ENCODE measurements around the gene ETV5. TPM values are rescaled to one million over a fixed set of nuclear protein-coding genes. Genes with fewer than 3 reads are reported as not detected.

The ETV5 gene
- 10 to 100 TPM; 15.7 to 95.8 (median 41.4) TPM for total RNA-seq

DNA sequence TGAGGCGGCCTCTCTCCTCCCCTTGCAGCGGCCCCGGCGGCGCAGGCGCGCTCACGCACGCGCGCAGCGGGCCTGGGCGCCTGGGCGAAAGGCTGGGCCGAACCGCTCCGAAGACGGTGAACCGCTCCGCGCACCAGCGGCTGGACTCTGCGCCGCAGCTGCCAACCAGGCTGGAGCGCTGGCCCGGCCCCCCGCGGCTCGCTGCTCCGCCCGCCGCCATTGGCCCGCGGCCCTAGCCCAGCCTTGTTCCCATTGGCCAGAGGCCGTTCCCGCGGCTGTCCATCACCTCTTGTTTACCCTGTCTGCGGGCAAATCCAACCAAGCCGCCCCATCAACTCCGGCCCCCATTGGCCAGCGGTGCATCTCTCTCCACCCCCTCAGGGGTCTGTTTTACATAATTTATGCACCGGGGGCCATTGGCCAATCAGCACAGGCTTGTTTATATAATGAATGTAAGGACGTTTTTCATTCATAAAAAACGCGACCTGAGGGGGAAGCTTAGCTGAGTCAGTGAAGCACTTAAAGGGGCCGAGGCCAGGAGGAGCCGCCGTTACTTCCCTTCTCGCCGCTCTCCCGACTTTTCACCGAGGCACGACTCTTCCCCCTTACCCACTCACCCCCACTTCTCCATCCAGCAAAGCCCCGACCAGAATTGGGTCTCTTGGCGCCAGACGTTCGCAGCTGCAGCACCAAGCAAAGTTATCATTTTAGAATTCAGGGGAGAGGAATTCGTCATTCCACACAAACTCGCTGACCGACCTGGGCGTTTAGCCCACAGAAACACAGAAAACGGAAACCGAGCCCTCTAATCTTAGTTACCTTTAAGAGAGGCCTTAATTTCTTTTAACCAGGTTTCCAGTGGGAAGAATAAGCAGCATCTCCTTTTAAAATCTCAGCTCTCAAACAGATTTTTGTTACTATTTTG is at the start of gene ETV5:
ETV5 (minus strand) TSS at position 149 of the 925 bp plus-strand sequence. CDS start 3,221 bp downstream, outside the sequence.
- H3K4me1 ChIP-seq: peaks cover 23 to 50% (median 36%) of the 10 kb centered on the region in 4 donors
- H3K9me3 ChIP-seq: no peaks in the 10 kb centered on the region
- DNase-seq: peak; percentile 98 to 99
- H3K4me3 ChIP-seq: peak within 1 kb of the TSS; percentile 42 to 88 (median 76)
- no peaks in the 10 kb centered on the region for H3K27me3 ChIP-seq
- H3K36me3 ChIP-seq: no peaks in the 10 kb centered on the region
- peak; percentile 97 to 99 for ATAC-seq (ENCODE audit: low FRiP score in 2 of 2)
- H3K27ac ChIP-seq: peak within 1 kb of the TSS; percentile 83 to 90 (median 85)
- TF ChIP-seq, protein P1, sequence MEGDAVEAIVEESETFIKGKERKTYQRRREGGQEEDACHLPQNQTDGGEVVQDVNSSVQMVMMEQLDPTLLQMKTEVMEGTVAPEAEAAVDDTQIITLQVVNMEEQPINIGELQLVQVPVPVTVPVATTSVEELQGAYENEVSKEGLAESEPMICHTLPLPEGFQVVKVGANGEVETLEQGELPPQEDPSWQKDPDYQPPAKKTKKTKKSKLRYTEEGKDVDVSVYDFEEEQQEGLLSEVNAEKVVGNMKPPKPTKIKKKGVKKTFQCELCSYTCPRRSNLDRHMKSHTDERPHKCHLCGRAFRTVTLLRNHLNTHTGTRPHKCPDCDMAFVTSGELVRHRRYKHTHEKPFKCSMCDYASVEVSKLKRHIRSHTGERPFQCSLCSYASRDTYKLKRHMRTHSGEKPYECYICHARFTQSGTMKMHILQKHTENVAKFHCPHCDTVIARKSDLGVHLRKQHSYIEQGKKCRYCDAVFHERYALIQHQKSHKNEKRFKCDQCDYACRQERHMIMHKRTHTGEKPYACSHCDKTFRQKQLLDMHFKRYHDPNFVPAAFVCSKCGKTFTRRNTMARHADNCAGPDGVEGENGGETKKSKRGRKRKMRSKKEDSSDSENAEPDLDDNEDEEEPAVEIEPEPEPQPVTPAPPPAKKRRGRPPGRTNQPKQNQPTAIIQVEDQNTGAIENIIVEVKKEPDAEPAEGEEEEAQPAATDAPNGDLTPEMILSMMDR (IDR thresholded peaks at IDR 0.05): peak in 4 of 6 experiments; percentile 4 to 47 (median 34)
- TF ChIP-seq POLR2AphosphoS5 (IDR thresholded peaks at IDR 0.05): peak; percentile 50 to 88
- TF ChIP-seq POLR2A (IDR thresholded peaks at IDR 0.05): peak in 3 of 4 donors; percentile 70 to 92 (median 73)
- no peak for TF ChIP-seq EP300 (IDR thresholded peaks at IDR 0.05)
- 0% methylated on average over 28 to 29 of the region's 63 CpGs for WGBS, 2 donors

DNA sequence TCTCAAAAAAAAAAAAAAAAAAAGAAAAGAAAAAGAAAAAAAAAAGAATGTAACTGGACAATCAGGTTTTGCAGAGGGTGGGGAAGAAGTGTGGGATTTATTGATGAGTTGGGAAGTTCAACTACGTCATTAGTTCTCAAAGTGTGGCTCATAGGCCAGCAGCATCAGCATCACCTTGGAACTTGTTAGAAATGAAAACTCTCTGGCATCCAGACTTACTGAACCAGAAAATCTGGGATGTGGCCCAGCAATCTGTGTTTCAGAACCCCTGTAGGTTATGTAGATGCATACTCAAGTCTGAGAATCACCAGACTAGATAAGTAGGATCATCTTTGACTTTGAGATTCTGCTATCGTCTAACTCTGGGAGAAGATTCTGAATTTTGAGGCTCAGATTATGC is 45.8 kb upstream of the ETV5 start:
- H3K36me3 ChIP-seq: no peaks in the 10 kb centered on the region
- TF ChIP-seq, protein P1 (IDR thresholded peaks at IDR 0.05): no peak
- TF ChIP-seq POLR2AphosphoS5 (IDR thresholded peaks at IDR 0.05): no peak
- TF ChIP-seq POLR2A (IDR thresholded peaks at IDR 0.05): no peak
- TF ChIP-seq EP300 (IDR thresholded peaks at IDR 0.05): no peak
- WGBS, 2 donors: 94 to 95% methylated on average over 2 of the region's 2 CpGs
- ATAC-seq (ENCODE audit: low FRiP score in 2 of 2): no peak
- H3K9me3 ChIP-seq: no peaks in the 10 kb centered on the region
- DNase-seq: no peak
- H3K4me3 ChIP-seq: no peak overlapping the region
- H3K4me1 ChIP-seq: peaks cover 0 to 8% (median 0%) of the 10 kb centered on the region in 4 donors
- H3K27ac ChIP-seq: no peak overlapping the region
- no peaks in the 10 kb centered on the region for H3K27me3 ChIP-seq

DNA sequence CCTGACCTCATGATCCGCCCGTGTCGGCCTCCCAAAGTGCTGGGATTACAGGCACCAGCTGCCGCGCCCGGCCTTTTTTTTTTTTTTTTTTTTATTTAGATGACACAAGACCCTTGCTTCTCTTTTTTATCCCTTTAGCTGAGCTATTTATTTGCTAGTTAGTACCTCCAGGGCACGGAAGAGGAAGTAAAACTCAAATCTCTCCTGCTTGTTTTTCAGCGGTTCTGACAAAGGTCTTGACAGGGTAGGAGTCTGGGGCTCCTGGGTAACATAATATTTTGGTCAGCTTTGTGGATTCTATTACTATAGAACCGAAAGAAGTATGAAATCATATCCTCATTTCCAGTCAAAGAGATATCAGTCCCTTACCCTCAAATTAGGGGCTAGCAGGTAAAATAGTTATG is 44.0 kb upstream of the ETV5 start:
- 66 to 70% methylated on average over 9 of the region's 9 CpGs for WGBS, 2 donors
- H3K27me3 ChIP-seq: no peaks in the 10 kb centered on the region
- H3K4me1 ChIP-seq: peaks cover 0 to 8% (median 0%) of the 10 kb centered on the region in 4 donors
- DNase-seq (no peak), ATAC-seq (ENCODE audit: low FRiP score in 2 of 2) (peak in 1 of 2 donors; percentile 88)
- no peaks in the 10 kb centered on the region for H3K9me3 ChIP-seq
- no peaks in the 10 kb centered on the region for H3K36me3 ChIP-seq
- no peak overlapping the region for H3K4me3 ChIP-seq
- H3K27ac ChIP-seq: peak overlapping the region in 1 of 4 donors; percentile 18
- TF ChIP-seq POLR2AphosphoS5 (IDR thresholded peaks at IDR 0.05): no peak
- TF ChIP-seq, protein P1 (IDR thresholded peaks at IDR 0.05): no peak
- no peak for TF ChIP-seq POLR2A (IDR thresholded peaks at IDR 0.05)
- TF ChIP-seq EP300 (IDR thresholded peaks at IDR 0.05): no peak

DNA sequence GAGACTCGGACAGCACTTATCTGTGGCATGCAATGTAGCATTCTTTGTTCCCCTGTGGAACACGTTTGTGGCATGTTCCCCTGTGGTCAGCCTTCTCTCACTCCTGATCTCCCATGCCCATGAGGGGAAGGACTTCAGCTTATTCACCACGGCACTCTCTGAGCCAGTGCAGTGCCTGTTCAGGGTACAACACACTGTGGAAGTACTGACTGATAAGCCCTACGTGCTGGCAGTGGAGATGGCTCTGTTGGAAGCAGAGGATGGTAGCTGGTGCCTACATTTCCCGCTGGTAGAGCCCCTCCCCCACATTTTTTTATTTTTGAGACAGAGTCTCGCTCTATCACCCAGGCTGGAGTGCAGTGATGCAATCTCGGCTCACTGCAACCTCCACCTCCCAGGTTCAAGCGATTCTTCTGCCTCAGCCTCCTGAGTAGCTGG is 43.5 kb upstream of the ETV5 start:
- 72 to 76% methylated on average over 8 of the region's 8 CpGs for WGBS, 2 donors
- Histone ChIP-seq H3K9me3 (no peaks in the 10 kb centered on the region), H3K4me1 (peaks cover 0 to 8% (median 0%) of the 10 kb centered on the region in 4 donors), H3K4me3 (no peak overlapping the region), H3K27me3 (no peaks in the 10 kb centered on the region), H3K36me3 (no peaks in the 10 kb centered on the region), H3K27ac (peak overlapping the region in 1 of 4 donors; percentile 18)
- peak in 1 of 2 donors; percentile 23 for DNase-seq
- TF ChIP-seq POLR2AphosphoS5 (IDR thresholded peaks at IDR 0.05) (no peak), POLR2A (IDR thresholded peaks at IDR 0.05) (no peak)
- TF ChIP-seq, protein P1 (IDR thresholded peaks at IDR 0.05): no peak
- peak in 1 of 2 donors; percentile 18 for ATAC-seq (ENCODE audit: low FRiP score in 2 of 2)
